GM23248 (cell line): ENCODE data around the gene WDR17. TPM values are rescaled to one million over a fixed set of nuclear protein-coding genes. Genes with fewer than 3 reads are reported as not detected.

ENCODE experiments used
- DNase-seq: peaks from one replicate; pipeline ENCODE4 v3.0.0-alpha.2; 2015
- H2AFZ ChIP-seq: fragments of 200-600 bp; sonication (generic); 2 replicates; pipeline ENCODE4 v1.6.1; 2016; ENCODE audit warnings: antibody characterized with exemption
- H3F3A ChIP-seq: fragments of 200-600 bp; sonication (generic); 2 replicates; pipeline ENCODE4 v1.6.1; 2016; ENCODE audit warnings: mild to moderate bottlenecking, antibody characterized with exemption, mixed run types; ENCODE audit not compliant: insufficient read depth
- H3K27ac ChIP-seq: fragments of 200-600 bp; sonication (generic); 2 replicates; pipeline ENCODE4 v1.5.1; 2016; ENCODE audit warnings: mild to moderate bottlenecking
- H3K27me3 ChIP-seq: fragments of 200-600 bp; sonication (generic); replicated peaks from 2 replicates; pipeline ENCODE4 v1.6.1; 2016; ENCODE audit warnings: mild to moderate bottlenecking; ENCODE audit not compliant: insufficient read depth
- H3K36me3 ChIP-seq: fragments of 200-600 bp; sonication (generic); 2 replicates; pipeline ENCODE4 v1.6.1; 2016; ENCODE audit warnings: low read depth, mild to moderate bottlenecking
- H3K4me1 ChIP-seq: fragments of 200-600 bp; sonication (generic); 2 replicates; pipeline ENCODE4 v1.6.1; 2016; ENCODE audit warnings: mild to moderate bottlenecking; ENCODE audit not compliant: insufficient read depth
- H3K4me2 ChIP-seq: fragments of 200-600 bp; sonication (generic); one replicate; pipeline ENCODE4 v1.6.1; 2016; ENCODE audit warnings: mild to moderate bottlenecking; ENCODE audit not compliant: unreplicated experiment
- H3K4me3 ChIP-seq: fragments of 200-600 bp; sonication (generic); 2 replicates; pipeline ENCODE4 v1.5.1; 2016; ENCODE audit warnings: mild to moderate bottlenecking
- H3K79me2 ChIP-seq: fragments of 200-600 bp; sonication (generic); 2 replicates; pipeline ENCODE4 v1.6.1; 2016; ENCODE audit warnings: mild to moderate bottlenecking; ENCODE audit not compliant: insufficient read depth
- H3K9ac ChIP-seq: fragments of 200-600 bp; sonication (generic); 2 replicates; pipeline ENCODE4 v1.6.1; 2016; ENCODE audit warnings: mild to moderate bottlenecking
- H3K9me2 ChIP-seq: fragments of 200-600 bp; sonication (generic); 2 replicates; pipeline ENCODE4 v1.6.1; 2016; ENCODE audit warnings: mixed run types, mild to moderate bottlenecking, moderate library complexity; ENCODE audit not compliant: insufficient read depth
- H3K9me3 ChIP-seq: fragments of 200-600 bp; sonication (generic); one replicate; pipeline ENCODE4 v1.6.1; 2017; ENCODE audit warnings: low read depth
- H4K20me1 ChIP-seq: fragments of 200-600 bp; sonication (generic); 2 replicates; pipeline ENCODE4 v1.6.0; 2016; ENCODE audit not compliant: insufficient read depth
- EZH2 ChIP-seq: fragments of 200-600 bp; sonication (generic); IDR thresholded peaks from 2 replicates; pipeline ENCODE4 v1.6.1; 2018; ENCODE audit warnings: antibody characterized with exemption, mild to moderate bottlenecking; ENCODE audit not compliant: insufficient read depth, poor library complexity, severe bottlenecking
- EZH2phosphoT487 ChIP-seq: fragments of 200-600 bp; sonication (generic); IDR thresholded peaks from 2 replicates; pipeline ENCODE4 v1.6.1; 2018; ENCODE audit warnings: antibody characterized with exemption, moderate library complexity, mild to moderate bottlenecking, low read depth; ENCODE audit not compliant: insufficient read depth
- WGBS, 2 experiments: methylation state at CpG; one replicate each; pipeline ENCODE4 v1.1.6; 2015 to 2017; ENCODE audit warnings: low lambda C conversion rate in 2 of 2, low coverage in 1 of 2; ENCODE audit errors: missing lambda C conversion rate in 2 of 2; 5-methylcytosine and 5-hydroxymethylcytosine counted together
- in situ Hi-C: fragments of 300-500 bp; cut with MboI; formaldehyde crosslinking; loops from 2 replicates; pipeline ENCODE4 v1.15.0; 2020
- polyA plus RNA-seq: library from polyadenylated mRNA; unstranded; fragments of >200 nt; fragmentation: Nextera tagmentation; extraction: Ambion mirVana; gene quantifications from 2 replicates; pipeline ENCODE4 v1.2.1, GENCODE V29; 2016
- total RNA-seq: library from RNA; depleted of rRNA; stranded (reverse); fragments of >200 nt; shearing (Covaris generic); gene quantifications from 2 replicates; pipeline ENCODE4 v1.2.3, GENCODE V29; 2014

The WDR17 gene
- total and polyA plus RNA-seq, 2 experiments from 2014 or later = 0.22 to 0.23 TPM

DNA sequence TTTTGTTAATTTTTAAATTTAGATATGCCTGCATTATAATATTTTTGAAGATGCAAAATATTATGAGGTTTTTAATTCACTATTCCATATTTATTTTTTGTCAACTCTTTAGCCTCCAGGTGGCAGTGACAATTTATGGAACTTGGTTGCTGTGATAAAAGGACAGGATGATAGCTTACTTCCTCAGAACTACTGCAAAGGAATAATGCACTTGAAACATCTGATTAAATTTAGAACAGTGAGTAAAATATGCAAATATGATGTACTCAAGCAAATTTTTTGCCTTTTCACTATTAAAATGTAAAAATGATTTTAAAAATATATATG lies 84.7 kb downstream of the WDR17 start:
- Histone ChIP-seq H3K27me3 (no peaks in the 10 kb centered on the region), H3F3A (no peaks in the 10 kb centered on the region), H4K20me1 (no peaks in the 10 kb centered on the region), H3K4me1 (peaks cover 15% of the 10 kb centered on the region), H3K9me3 (no peaks in the 10 kb centered on the region), H3K27ac (no peak overlapping the region), H3K4me2 (no peak overlapping the region), H2AFZ (peak overlapping the region; percentile 65), H3K79me2 (no peaks in the 10 kb centered on the region), H3K4me3 (no peak overlapping the region), H3K9me2 (no peaks in the 10 kb centered on the region), H3K9ac (0 out of 2 replicates have a peak overlapping the region, but pooled peaks have one; percentile 14), H3K36me3 (no peaks in the 10 kb centered on the region)
- peak; percentile 59 for DNase-seq
- no peak for TF ChIP-seq EZH2
- TF ChIP-seq EZH2phosphoT487 = no peak
- in situ Hi-C loops = no loop called here

GRCh38 chr4:176150704-176151103 lies 85.1 kb downstream of the WDR17 start:
- no peaks in the 10 kb centered on the region for H4K20me1 ChIP-seq
- no peaks in the 10 kb centered on the region for H3K9me3 ChIP-seq
- no peak overlapping the region for H3K4me3 ChIP-seq
- H3K9me2 ChIP-seq = no peaks in the 10 kb centered on the region
- TF ChIP-seq EZH2 = no peak
- no peak for TF ChIP-seq EZH2phosphoT487
- in situ Hi-C loops = no loop called here
- 61% methylated on average over 2 of the region's 2 CpGs for WGBS, 2 experiments
- H3K4me1 ChIP-seq = peaks cover 15% of the 10 kb centered on the region
- no peaks in the 10 kb centered on the region for H3F3A ChIP-seq
- H3K9ac ChIP-seq = no peak overlapping the region
- H3K36me3 ChIP-seq = no peaks in the 10 kb centered on the region
- H3K27ac ChIP-seq = no peak overlapping the region
- no peak overlapping the region for H3K4me2 ChIP-seq
- no peaks in the 10 kb centered on the region for H3K79me2 ChIP-seq
- H2AFZ ChIP-seq = peak overlapping the region; percentile 65; the same call in 1 of the 2 replicates
- no peaks in the 10 kb centered on the region for H3K27me3 ChIP-seq
- DNase-seq = no peak

GRCh38 chr4:176153124-176153523 lies 87.5 kb downstream of the WDR17 start:
- H3K4me1 ChIP-seq = peaks cover 29% of the 10 kb centered on the region
- in situ Hi-C loops = no loop called here
- H3K27ac ChIP-seq = no peak overlapping the region
- H3K4me2 ChIP-seq = no peak overlapping the region
- H3K9me3 ChIP-seq = no peaks in the 10 kb centered on the region
- peaks cover 14% of the 10 kb centered on the region; the same call in 1 of the 2 replicates for H3F3A ChIP-seq
- H3K9ac ChIP-seq = no peak overlapping the region
- no peaks in the 10 kb centered on the region for H4K20me1 ChIP-seq
- WGBS, 2 experiments = 98% methylated on average over 4 of the region's 4 CpGs
- no peak for DNase-seq
- no peaks in the 10 kb centered on the region for H3K27me3 ChIP-seq
- no peaks in the 10 kb centered on the region for H3K36me3 ChIP-seq
- H3K79me2 ChIP-seq = no peaks in the 10 kb centered on the region
- H2AFZ ChIP-seq = no peak overlapping the region
- TF ChIP-seq EZH2 = no peak
- no peak overlapping the region for H3K4me3 ChIP-seq
- no peaks in the 10 kb centered on the region for H3K9me2 ChIP-seq

DNA sequence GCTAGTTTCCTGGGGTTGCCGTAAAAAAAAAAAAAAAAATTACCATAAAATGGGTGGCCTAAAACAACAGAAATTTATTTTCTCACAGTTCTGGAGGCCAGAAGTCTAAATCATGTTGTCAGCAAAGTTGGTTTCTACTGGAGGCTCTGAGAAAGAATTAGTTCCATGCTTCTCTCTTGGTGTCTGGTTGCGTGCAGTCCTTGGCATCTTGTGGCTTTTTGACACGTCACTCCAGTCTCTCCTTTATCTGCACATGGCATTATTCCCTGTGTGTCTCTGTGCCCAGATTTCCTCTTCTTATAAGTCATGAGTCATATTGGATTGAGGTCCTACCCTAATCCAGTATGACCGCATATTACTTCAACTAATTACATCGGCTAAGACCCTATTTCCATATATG lies 91.0 kb downstream of the WDR17 start:
- Histone ChIP-seq H3K4me2 (peak overlapping the region; percentile 3), H3K4me1 (peaks cover 14% of the 10 kb centered on the region), H3K9ac (peak overlapping the region; percentile 53), H3K36me3 (no peaks in the 10 kb centered on the region), H3K27ac (peak overlapping the region; percentile 82), H3F3A (peaks cover 14% of the 10 kb centered on the region; the same call in 1 of the 2 replicates), H3K27me3 (no peaks in the 10 kb centered on the region), H3K79me2 (no peaks in the 10 kb centered on the region), H3K9me2 (no peaks in the 10 kb centered on the region), H2AFZ (peak overlapping the region; percentile 25; the same call in 1 of the 2 replicates), H3K4me3 (no peak overlapping the region), H4K20me1 (no peaks in the 10 kb centered on the region), H3K9me3 (no peaks in the 10 kb centered on the region)
- in situ Hi-C loops = no loop called here
- TF ChIP-seq EZH2phosphoT487 (peak; percentile 74; the same call in 1 of the 2 replicates), EZH2 (no peak)
- peak; percentile 98 for DNase-seq
- whole genome bisulfite sequencing, 2 experiments = 6 to 7% methylated on average over 5 of the region's 5 CpGs

- no peak overlapping the region for H2AFZ ChIP-seq
- H3K9me3 ChIP-seq = no peaks in the 10 kb centered on the region
- H3K9ac ChIP-seq = no peak overlapping the region
- H3K4me1 ChIP-seq = no peaks in the 10 kb centered on the region
- H3K27me3 ChIP-seq = no peaks in the 10 kb centered on the region
- no peaks in the 10 kb centered on the region for H3F3A ChIP-seq
- H3K4me3 ChIP-seq = no peak overlapping the region
- no peaks in the 10 kb centered on the region for H3K36me3 ChIP-seq
- no peak overlapping the region for H3K27ac ChIP-seq
- H3K4me2 ChIP-seq = no peak overlapping the region
- DNase-seq = no peak
- H3K79me2 ChIP-seq = no peaks in the 10 kb centered on the region
- no peaks in the 10 kb centered on the region for H4K20me1 ChIP-seq
- no peaks in the 10 kb centered on the region for H3K9me2 ChIP-seq
- TF ChIP-seq EZH2 (no peak), EZH2phosphoT487 (no peak)
- in situ Hi-C loops = no loop called here
- 91 to 92% methylated on average over 3 of the region's 3 CpGs for WGBS, 2 experiments
Observed at GRCh38 chr4:176163041-176163440, 97.4 kb downstream of the WDR17 start.
